Upper lobe of right lung (tissue), 1 donor: ENCODE results near the gene PLEKHA6. TPM values are rescaled to one million over a fixed set of nuclear protein-coding genes. Genes with fewer than 3 reads are reported as not detected.

Experiments
- ATAC-seq: fragments of 200-7000 bp; cut with Tn5 transposase; one replicate; pipeline ENCODE4 v1.9.1; 2020; ENCODE audit warnings: mild to moderate bottlenecking, moderate library complexity
- DNase-seq: peaks from one replicate; pipeline ENCODE4 v3.0.0-alpha.2; 2020
- H3K27ac ChIP-seq: fragments of 200-600 bp; one replicate; pipeline ENCODE4 v1.8.0; 2022
- H3K27me3 ChIP-seq: fragments of 200-600 bp; one replicate; pipeline ENCODE4 v1.8.0; 2022; ENCODE audit warnings: mild to moderate bottlenecking
- H3K36me3 ChIP-seq: fragments of 200-600 bp; one replicate; pipeline ENCODE4 v1.8.0; 2022
- H3K4me1 ChIP-seq: fragments of 200-600 bp; one replicate; pipeline ENCODE4 v1.8.0; 2022
- H3K4me3 ChIP-seq: fragments of 200-600 bp; one replicate; pipeline ENCODE4 v1.8.0; 2022; ENCODE audit warnings: mild to moderate bottlenecking
- H3K9me3 ChIP-seq: fragments of 200-600 bp; one replicate; pipeline ENCODE4 v1.8.0; 2022
- intact Hi-C: fragments of 100-400 bp; cut with DNase I; formaldehyde crosslinking; loops from one replicate; pipeline ENCODE4 v1.11.0; 2022
- total RNA-seq: library from RNA; stranded (reverse); fragmentation: NEBNext Ultra II Directional; extraction: Animal tissue kit (Norgen Biotek cat#: 25700); gene quantifications from one replicate; pipeline ENCODE4 v1.2.1, GENCODE V29; 2021
- TF ChIP-seq, protein P1 (sequence below): fragments of 200-600 bp; IDR thresholded peaks from one replicate; pipeline ENCODE4 v1.8.0; 2022; ENCODE audit warnings: antibody characterized with exemption
- donor health status: DM: no; HTN: yes; CAD: no; lungs with severe emphysema.

The PLEKHA6 gene
- total RNA-seq, 1 donor from 2014 or later, result 7.1 TPM

DNA sequence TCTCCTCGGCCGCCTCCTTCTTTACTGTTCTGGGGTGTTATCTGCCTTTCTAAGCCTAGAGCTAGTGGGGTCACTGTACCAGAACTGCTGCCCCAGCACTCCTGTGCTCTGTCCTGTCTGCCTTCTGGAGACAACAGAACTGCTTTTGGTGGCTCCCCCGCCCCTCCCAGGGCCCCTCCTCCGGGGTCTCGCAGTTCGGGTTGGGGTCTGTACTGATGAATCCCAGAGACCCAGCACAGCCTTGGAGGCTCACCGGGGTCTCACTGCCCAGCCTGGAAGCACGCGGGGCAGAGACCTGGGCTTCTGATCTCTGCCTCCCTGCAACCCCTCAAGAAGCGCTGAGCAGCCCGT lies 3.2 kb upstream of the PLEKHA6 start:
- Histone ChIP-seq H3K9me3 (no peaks in the 10 kb centered on the region), H3K36me3 (no peaks in the 10 kb centered on the region), H3K4me1 (peaks cover 19% of the 10 kb centered on the region), H3K27ac (no peak overlapping the region), H3K4me3 (peak overlapping the region; percentile 53), H3K27me3 (no peaks in the 10 kb centered on the region)
- intact Hi-C loops, result loop anchor here (5.0 to 10.0 kb wide), 3 partner anchors 108 to 198 kb away; partner anchors contain the start of genes GOLT1A and REN
- ATAC-seq, result no peak
- no peak for DNase-seq
- TF ChIP-seq, protein P1, sequence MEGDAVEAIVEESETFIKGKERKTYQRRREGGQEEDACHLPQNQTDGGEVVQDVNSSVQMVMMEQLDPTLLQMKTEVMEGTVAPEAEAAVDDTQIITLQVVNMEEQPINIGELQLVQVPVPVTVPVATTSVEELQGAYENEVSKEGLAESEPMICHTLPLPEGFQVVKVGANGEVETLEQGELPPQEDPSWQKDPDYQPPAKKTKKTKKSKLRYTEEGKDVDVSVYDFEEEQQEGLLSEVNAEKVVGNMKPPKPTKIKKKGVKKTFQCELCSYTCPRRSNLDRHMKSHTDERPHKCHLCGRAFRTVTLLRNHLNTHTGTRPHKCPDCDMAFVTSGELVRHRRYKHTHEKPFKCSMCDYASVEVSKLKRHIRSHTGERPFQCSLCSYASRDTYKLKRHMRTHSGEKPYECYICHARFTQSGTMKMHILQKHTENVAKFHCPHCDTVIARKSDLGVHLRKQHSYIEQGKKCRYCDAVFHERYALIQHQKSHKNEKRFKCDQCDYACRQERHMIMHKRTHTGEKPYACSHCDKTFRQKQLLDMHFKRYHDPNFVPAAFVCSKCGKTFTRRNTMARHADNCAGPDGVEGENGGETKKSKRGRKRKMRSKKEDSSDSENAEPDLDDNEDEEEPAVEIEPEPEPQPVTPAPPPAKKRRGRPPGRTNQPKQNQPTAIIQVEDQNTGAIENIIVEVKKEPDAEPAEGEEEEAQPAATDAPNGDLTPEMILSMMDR, result no peak

DNA sequence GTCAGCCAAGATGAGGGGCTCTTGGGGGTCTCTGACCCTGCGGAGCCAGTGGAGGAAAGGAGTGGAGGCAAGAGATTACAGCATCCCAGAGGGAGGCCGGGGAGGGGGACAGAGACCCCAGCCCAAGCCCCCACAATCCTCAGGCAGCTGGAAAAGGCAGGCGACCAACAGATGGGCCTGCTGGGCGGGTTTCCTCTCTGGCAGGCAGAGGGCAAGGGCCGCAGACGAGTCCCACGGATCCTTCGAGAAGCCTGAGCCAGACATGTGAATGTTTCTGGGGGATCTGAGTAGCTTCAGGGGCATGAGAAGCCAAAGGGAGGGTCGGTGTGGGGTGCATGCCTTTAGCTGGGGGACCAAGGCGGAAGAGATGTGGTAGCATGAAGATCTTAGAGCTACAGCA lies 2.1 kb upstream of the PLEKHA6 start:
- H3K4me1 ChIP-seq, result peaks cover 19% of the 10 kb centered on the region
- H3K4me3 ChIP-seq, result no peak overlapping the region
- no peaks in the 10 kb centered on the region for H3K9me3 ChIP-seq
- DNase-seq (no peak), ATAC-seq (no peak)
- no peak overlapping the region for H3K27ac ChIP-seq
- intact Hi-C loops, result loop anchor here (5.0 to 10.0 kb wide), 3 partner anchors 107 to 197 kb away; partner anchors contain the start of genes GOLT1A and REN
- H3K36me3 ChIP-seq, result no peaks in the 10 kb centered on the region
- TF ChIP-seq, protein P1, result no peak
- H3K27me3 ChIP-seq, result no peaks in the 10 kb centered on the region

DNA sequence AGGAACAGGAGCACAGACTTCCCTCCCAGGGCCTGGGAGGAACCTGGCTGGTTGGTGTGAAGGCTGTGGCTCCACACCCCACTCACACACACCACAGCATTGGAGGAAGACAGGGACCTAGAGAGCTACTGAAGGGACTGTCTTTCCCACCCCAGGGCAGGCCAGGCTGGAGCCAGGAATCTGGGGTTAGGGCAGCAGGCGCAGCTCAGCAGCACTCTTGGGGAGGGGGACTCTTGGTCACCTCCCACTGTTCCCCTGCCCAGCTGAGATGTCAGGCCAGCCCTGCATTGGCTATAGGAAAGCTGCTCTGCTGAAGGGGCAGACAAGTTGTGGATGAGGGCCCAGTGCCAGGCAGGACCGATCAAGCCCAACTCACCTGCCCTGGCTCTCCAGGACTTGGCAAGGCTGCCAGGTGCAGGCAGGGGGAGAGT lies 1.6 kb upstream of the PLEKHA6 start:
- Histone ChIP-seq H3K27ac (no peak overlapping the region), H3K4me1 (peaks cover 19% of the 10 kb centered on the region), H3K4me3 (no peak overlapping the region), H3K9me3 (no peaks in the 10 kb centered on the region), H3K36me3 (no peaks in the 10 kb centered on the region), H3K27me3 (no peaks in the 10 kb centered on the region)
- intact Hi-C loops, result loop anchor here (5.0 to 10.0 kb wide), 3 partner anchors 107 to 197 kb away; partner anchors contain the start of genes GOLT1A and REN
- DNase-seq (no peak), ATAC-seq (no peak)
- TF ChIP-seq, protein P1, result no peak

DNA sequence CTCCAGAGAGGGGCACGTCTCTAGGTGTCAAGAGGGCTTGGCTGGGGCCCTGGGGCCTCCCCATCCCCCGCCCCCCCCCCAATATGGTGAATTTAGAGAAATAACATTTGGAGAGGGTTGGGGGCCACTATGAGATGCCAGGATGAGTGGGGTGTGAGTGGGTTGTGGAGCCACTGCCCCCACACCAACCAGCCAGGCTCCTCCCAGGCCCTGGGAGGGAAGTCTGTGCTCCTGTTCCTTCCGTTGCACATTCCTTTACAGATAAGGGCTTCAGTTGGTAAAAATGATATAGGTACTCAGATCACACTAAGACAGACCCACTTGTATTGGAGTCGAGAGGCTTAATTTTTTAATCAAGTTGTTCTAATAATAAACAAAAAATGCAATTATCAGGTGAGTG lies 585 bp upstream of the PLEKHA6 start:
- Histone ChIP-seq H3K36me3 (no peaks in the 10 kb centered on the region), H3K9me3 (no peaks in the 10 kb centered on the region), H3K27me3 (no peaks in the 10 kb centered on the region), H3K4me1 (peaks cover 19% of the 10 kb centered on the region), H3K27ac (no peak overlapping the region), H3K4me3 (no peak overlapping the region)
- DNase-seq (no peak), ATAC-seq (no peak)
- TF ChIP-seq, protein P1, result no peak
- intact Hi-C loops, result loop anchor here (5.0 to 10.0 kb wide), 3 partner anchors 106 to 196 kb away; partner anchors contain the start of genes GOLT1A and REN

DNA sequence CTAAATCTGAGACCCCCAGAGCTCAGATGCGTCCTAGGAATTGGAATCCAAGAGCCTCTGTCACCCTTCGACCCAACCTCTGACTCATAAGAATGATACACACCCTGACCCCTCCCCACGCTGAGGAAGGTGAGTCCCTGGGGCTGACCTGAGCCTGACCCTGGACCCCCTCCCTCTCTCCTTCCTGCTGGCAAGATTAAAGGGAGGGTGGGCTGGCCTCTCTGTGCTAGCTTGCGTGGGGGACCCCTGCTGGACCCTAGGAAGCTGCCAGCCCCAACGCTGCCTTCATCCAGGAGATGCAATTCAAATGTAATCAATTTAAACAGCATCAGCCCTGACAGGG lies 627 bp downstream of the PLEKHA6 start:
- ATAC-seq, result no peak
- Histone ChIP-seq H3K4me1 (peaks cover 19% of the 10 kb centered on the region), H3K27ac (no peak overlapping the region), H3K4me3 (no peak overlapping the region), H3K9me3 (no peaks in the 10 kb centered on the region), H3K27me3 (no peaks in the 10 kb centered on the region), H3K36me3 (no peaks in the 10 kb centered on the region)
- no peak for DNase-seq
- intact Hi-C loops, result no loop called here
- TF ChIP-seq, protein P1, result no peak

DNA sequence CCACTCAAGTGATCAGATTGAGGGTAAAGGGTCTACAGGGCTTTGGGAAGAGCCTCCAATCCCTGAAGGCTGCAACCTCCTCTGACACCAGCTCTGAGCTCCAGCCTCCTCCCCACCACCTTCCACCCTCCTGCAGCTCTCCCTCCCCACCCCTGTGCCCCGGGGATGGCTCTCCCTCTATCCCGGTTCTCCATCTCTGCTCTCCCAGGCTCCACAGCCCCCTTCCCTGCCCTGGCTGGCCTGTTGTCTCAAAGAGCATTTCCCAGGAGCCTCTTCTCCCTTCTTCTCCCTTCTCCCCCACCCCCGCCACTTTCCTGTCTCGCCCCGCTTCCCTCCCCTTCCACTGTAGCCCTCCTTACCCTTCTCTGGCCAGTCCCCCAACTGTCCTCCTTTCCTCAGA lies 1.1 kb downstream of the PLEKHA6 start:
- TF ChIP-seq, protein P1, result no peak
- Histone ChIP-seq H3K36me3 (no peaks in the 10 kb centered on the region), H3K4me3 (no peak overlapping the region), H3K27ac (no peak overlapping the region), H3K9me3 (no peaks in the 10 kb centered on the region), H3K27me3 (no peaks in the 10 kb centered on the region), H3K4me1 (peaks cover 15% of the 10 kb centered on the region)
- ATAC-seq (no peak), DNase-seq (no peak)
- intact Hi-C loops, result no loop called here
